Left renal pelvis (tissue), 4 donors: ENCODE measurements around the gene XYLT1. TPM values are rescaled to one million over a fixed set of nuclear protein-coding genes. Genes with fewer than 3 reads are reported as not detected.

ENCODE experiments used
- DNase-seq, 4 donors: peaks; one replicate each; pipeline ENCODE4 v3.0.0-alpha.2; 2013; ENCODE audit warnings: low read depth in 4 of 4, low spot score in 3 of 4
- polyA plus RNA-seq, 4 donors: library from polyadenylated mRNA; unstranded; fragments of 120-200 nt; gene quantifications; one replicate each; pipeline ENCODE4 v1.2.1, GENCODE V29; 2013; ENCODE audit not compliant: insufficient read length in 4 of 4

The XYLT1 gene
- polyA plus RNA-seq, 4 donors, result 5.8 to 8.6 (median 7.3) TPM

- no peak for DNase-seq
Measured at GRCh38 chr16:17461951-17462729, 8.6 kb downstream of the XYLT1 start.

GRCh38 chr16:17460890-17461289 lies 9.9 kb downstream of the XYLT1 start:
- DNase-seq, result no peak

GRCh38 chr16:17459903-17460521 lies 10.7 kb downstream of the XYLT1 start:
- no peak for DNase-seq

- no peak for DNase-seq
Measured at GRCh38 chr16:17457997-17458396, 12.8 kb downstream of the XYLT1 start.

GRCh38 chr16:17457513-17457912 lies 13.2 kb downstream of the XYLT1 start:
- DNase-seq, result no peak

GRCh38 chr16:17454162-17454730 lies 16.5 kb downstream of the XYLT1 start:
- DNase-seq, result no peak

GRCh38 chr16:17453364-17454038 lies 17.3 kb downstream of the XYLT1 start:
- DNase-seq, result no peak

- no peak for DNase-seq
Measured at GRCh38 chr16:17452922-17453321, 17.8 kb downstream of the XYLT1 start.

GRCh38 chr16:17451843-17452242 lies 18.9 kb downstream of the XYLT1 start:
- no peak for DNase-seq

GRCh38 chr16:17450291-17450690 lies 20.5 kb downstream of the XYLT1 start:
- no peak for DNase-seq

GRCh38 chr16:17448640-17449638 lies 21.8 kb downstream of the XYLT1 start:
- DNase-seq, result no peak

- DNase-seq, result no peak
Measured at GRCh38 chr16:17447101-17447569, 23.6 kb downstream of the XYLT1 start.

- no peak for DNase-seq
Measured at GRCh38 chr16:17446661-17447060, 24.1 kb downstream of the XYLT1 start.

- DNase-seq, result no peak
Measured at GRCh38 chr16:17445421-17445820, 25.3 kb downstream of the XYLT1 start.

GRCh38 chr16:17444658-17445057 lies 26.1 kb downstream of the XYLT1 start:
- no peak for DNase-seq

GRCh38 chr16:17440131-17440530 lies 30.6 kb downstream of the XYLT1 start:
- DNase-seq, result no peak

GRCh38 chr16:17439580-17439979 lies 31.2 kb downstream of the XYLT1 start:
- no peak for DNase-seq

- no peak for DNase-seq
Measured at GRCh38 chr16:17437981-17438380, 32.8 kb downstream of the XYLT1 start.

- DNase-seq, result no peak
Measured at GRCh38 chr16:17437127-17437720, 33.5 kb downstream of the XYLT1 start.

GRCh38 chr16:17435318-17435717 lies 35.4 kb downstream of the XYLT1 start:
- DNase-seq, result no peak
